AG04449 (cell line): ENCODE data around the gene ATP5MC2.
A peak's percentile ranks its signal among the peaks of the same experiment; 100 is the strongest.

ENCODE experiments used
- CTCF ChIA-PET: fragments of 350-600 bp; formaldehyde crosslinking; extraction: SDS; loops from one replicate; lab custom pipeline; 2021; ENCODE audit warnings: antibody characterized with exemption; lab: Yijun Ruan, JAX
- POLR2A ChIA-PET: fragments of 400-600, 350-600 bp; formaldehyde crosslinking; extraction: SDS; loops from one replicate; lab custom pipeline; 2020; ENCODE audit warnings: antibody characterized with exemption, inconsistent platforms; lab: Yijun Ruan, JAX
- DNase-seq: peaks from one replicate; pipeline ENCODE4 v3.0.0-alpha.2; 2010; ENCODE audit warnings: low read depth, low spot score
- H3K4me3 ChIP-seq: 2 replicates; pipeline ENCODE4 v1.5.1; 2011; ENCODE audit warnings: low read depth, mild to moderate bottlenecking, control low read depth, low read length
- CTCF ChIP-seq: IDR thresholded peaks from one replicate; pipeline ENCODE4 v1.5.1; 2011; ENCODE audit warnings: mild to moderate bottlenecking, moderate library complexity, low read length, control low read depth, inconsistent platforms; ENCODE audit not compliant: insufficient read depth; ENCODE audit errors: missing control alignments

The ATP5MC2 gene

GRCh38 chr12:53703756-53704155 is 27.9 kb upstream of the ATP5MC2 start:
- peak; percentile 19 for DNase-seq
- no peak for TF ChIP-seq CTCF
- CTCF ChIA-PET = interaction anchor here (0.9 to 10.0 kb wide), 12 partner anchors 10 to 512 kb away, joined by 4 to 941 read pairs (median 8); partner anchors contain the start of genes CALCOCO1 and CISTR
- POLR2A ChIA-PET = no interaction called here
- H3K4me3 ChIP-seq = no peak overlapping the region

GRCh38 chr12:53701518-53702264 is 25.8 kb upstream of the ATP5MC2 start:
- peak; percentile 96 for TF ChIP-seq CTCF
- DNase-seq = no peak
- CTCF ChIA-PET = interaction anchor here (0.6 to 10.0 kb wide), 34 partner anchors 8 to 651 kb away, joined by 3 to 941 read pairs (median 5); partner anchors contain the start of genes CALCOCO1 and CISTR
- POLR2A ChIA-PET = no interaction called here
- H3K4me3 ChIP-seq = no peak overlapping the region

GRCh38 chr12:53700567-53700966 is 24.7 kb upstream of the ATP5MC2 start:
- CTCF ChIA-PET = interaction anchor here (0.7 to 18.4 kb wide), 21 partner anchors 8 to 516 kb away, joined by 3 to 635 read pairs (median 6); partner anchors contain the start of gene CISTR
- POLR2A ChIA-PET = interaction anchor here (0.8 kb wide), 1 partner anchor 43 kb away, joined by 3 read pairs; no protein-coding TSS in a partner anchor
- DNase-seq = no peak

GRCh38 chr12:53699678-53700025 is 23.8 kb upstream of the ATP5MC2 start:
- POLR2A ChIA-PET = interaction anchor here (1.0 kb wide), 1 partner anchor 32 kb away, joined by 3 read pairs; no protein-coding TSS in a partner anchor
- no peak for DNase-seq
- CTCF ChIA-PET = interaction anchor here (0.8 to 18.4 kb wide), 24 partner anchors 9 to 517 kb away, joined by 3 to 635 read pairs (median 5); partner anchors contain the start of gene CISTR
- TF ChIP-seq CTCF = no peak
- no peak overlapping the region for H3K4me3 ChIP-seq

More at GRCh38 chr12:53700567-53700966, 24.7 kb upstream of the ATP5MC2 start:
- no peak for TF ChIP-seq CTCF
- H3K4me3 ChIP-seq = no peak overlapping the region

GRCh38 chr12:53698948-53699677 is 23.2 kb upstream of the ATP5MC2 start:
- no peak for DNase-seq
- no peak overlapping the region for H3K4me3 ChIP-seq
- no peak for TF ChIP-seq CTCF
- CTCF ChIA-PET = interaction anchor here (0.6 to 18.4 kb wide), 21 partner anchors 9 to 515 kb away, joined by 3 to 635 read pairs (median 5); partner anchors contain the start of genes ATP5MC2 and CISTR
- POLR2A ChIA-PET = interaction anchor here (1.0 kb wide), 1 partner anchor 32 kb away, joined by 3 read pairs; no protein-coding TSS in a partner anchor
